Measurements from ENCODE around the gene CBFA2T3. TPM values are rescaled to one million over a fixed set of nuclear protein-coding genes. Genes with fewer than 3 reads are reported as not detected.
A peak's percentile ranks its signal among the peaks of the same experiment; 100 is the strongest.

The CBFA2T3 gene
- total RNA-seq, 2 experiments from 2014 or later: not detected

DNA sequence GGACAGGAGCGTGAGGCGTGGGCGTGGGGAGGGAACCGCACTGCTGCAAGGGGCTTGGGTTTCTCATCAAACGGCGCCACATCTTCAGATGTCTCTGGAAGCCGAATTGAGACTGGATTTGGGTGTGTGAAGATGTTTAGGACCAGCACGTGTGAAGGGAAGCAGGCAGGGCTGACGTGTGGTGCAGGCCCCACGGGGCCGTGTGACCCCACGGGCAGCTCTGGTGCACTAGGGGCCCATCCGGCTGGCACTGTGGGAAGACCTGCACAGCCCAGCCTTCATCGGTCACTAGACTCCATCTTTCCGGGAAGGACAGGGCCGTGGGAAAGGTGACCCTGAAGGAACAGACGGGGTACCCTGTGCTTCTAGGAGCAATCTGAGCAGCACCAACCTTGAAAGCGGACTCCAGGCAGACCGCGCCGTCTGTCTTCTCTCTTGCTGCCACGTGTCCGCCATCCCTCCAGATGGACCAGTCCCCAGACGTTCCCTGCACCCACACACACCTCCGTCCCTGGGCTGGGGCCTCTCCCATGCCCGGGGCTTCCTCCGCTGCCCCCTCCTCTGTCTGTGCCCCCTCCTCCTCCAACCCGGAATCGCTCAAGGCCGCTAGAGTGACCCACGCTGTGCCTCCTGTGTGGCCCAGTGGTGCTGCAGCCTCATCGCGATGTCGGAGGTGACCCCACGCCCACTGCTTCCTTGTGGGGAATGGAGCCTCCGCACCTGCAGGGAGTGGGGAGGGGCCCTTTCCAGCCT is 23.4 kb upstream of the CBFA2T3 start:
- Mint-ChIP-seq H3K9me3 (peaks cover 16% of the 10 kb centered on the region), H3K4me1 (ENCODE audit: low read depth) (peaks cover 20% of the 10 kb centered on the region), H3K27ac (peak overlapping the region; percentile 3)

DNA sequence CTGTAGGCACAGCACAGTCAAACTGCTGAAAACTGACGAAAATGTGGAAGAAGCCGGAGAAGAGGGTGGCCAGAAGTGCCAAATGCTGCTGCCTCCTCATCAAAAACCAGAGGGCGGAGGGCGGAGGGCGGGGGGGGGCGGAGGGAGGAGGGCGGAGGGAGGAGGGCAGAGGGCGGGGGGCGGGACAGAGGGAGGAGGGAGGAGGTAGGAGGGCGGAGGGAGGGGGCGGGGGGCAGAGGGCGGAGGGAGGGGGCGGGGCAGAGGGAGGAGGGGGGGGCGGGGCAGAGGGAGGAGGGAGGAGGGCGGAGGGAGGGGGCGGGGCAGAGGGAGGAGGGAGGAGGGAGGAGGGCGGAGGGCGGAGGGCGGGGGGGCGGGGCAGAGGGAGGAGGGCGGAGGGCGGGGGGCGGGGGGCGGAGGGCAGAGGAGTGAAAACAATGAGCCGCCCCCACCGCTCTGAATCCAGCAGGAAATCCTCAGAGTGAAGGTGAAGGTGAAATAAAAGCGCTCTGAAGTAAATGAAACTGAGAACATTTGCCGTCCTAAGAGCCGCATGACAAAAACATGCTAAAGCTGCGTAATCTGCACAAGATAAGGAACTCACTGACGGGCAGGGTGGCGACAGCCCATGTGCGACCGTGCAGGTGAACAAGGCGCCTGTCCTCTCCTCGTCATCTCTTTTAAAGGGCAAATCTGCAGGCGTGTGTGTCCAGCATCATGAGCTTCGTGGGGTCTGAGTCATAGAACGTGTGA is 22.6 kb upstream of the CBFA2T3 start:
- intact Hi-C loops (cut with micrococcal nuclease): no loop called here
- peak; percentile 51 for DNase-seq
- Mint-ChIP-seq H3K4me1 (ENCODE audit: low read depth) (peaks cover 23% of the 10 kb centered on the region), H3K27me3 (ENCODE audit: low read depth) (peaks cover 19% of the 10 kb centered on the region), H3K36me3 (ENCODE audit: low read depth) (peaks cover 2% of the 10 kb centered on the region), H3K27ac (peak overlapping the region; percentile 3), H3K4me3 (no peak overlapping the region), H3K9me3 (peaks cover 16% of the 10 kb centered on the region)
- CTCF ChIA-PET: no interaction called here

More for the DNA sequence above, 23.4 kb upstream of the CBFA2T3 start:
- Mint-ChIP-seq H3K4me3 (no peak overlapping the region), H3K36me3 (ENCODE audit: low read depth) (peaks cover 2% of the 10 kb centered on the region), H3K27me3 (ENCODE audit: low read depth) (peaks cover 23% of the 10 kb centered on the region)
- no peak for DNase-seq
- CTCF ChIA-PET: no interaction called here
- intact Hi-C loops (cut with micrococcal nuclease): no loop called here

DNA sequence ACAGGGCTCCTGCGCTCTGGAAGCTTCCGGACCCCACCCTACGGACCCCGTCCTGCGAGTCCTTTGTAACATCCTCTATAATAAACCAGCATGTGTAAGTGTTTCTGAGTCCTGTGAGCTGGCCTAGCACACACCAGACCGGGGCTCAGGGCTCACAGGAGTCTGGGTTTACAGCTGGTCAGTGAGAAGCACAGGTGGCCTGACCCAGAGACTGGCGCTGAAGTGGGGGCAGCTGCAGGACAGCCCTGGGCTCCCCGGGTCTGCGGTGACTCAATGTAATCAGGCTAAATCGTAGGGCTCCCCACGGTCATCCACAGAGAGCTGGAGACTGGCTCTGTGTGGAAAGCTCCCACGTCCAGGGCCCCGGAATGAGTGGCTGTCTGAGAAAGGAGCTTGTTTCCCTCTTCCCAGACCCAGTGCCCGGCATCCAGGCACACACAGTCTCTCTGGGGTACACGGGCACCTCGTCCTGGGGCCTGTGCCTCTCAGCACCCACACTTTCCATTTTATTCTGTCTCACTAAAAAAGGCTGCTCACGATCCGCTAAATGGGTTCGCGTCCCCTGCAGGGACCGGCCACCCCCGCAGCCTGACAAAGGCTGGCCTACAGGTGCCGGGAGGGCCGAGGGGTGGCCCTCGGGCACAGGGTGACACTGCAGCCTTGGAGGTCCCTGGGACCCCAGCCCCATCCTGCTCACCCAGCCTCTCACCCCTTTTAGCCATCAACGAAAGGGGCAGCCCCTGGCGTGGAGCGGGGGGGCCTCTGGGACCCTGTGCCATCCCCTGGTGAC is 18.9 kb upstream of the CBFA2T3 start:
- intact Hi-C loops (cut with micrococcal nuclease): no loop called here
- CTCF ChIA-PET: no interaction called here
- Mint-ChIP-seq H3K4me1 (ENCODE audit: low read depth) (peaks cover 16% of the 10 kb centered on the region), H3K4me3 (no peak overlapping the region), H3K27me3 (ENCODE audit: low read depth) (peaks cover 3% of the 10 kb centered on the region), H3K27ac (no peak overlapping the region), H3K9me3 (peaks cover 16% of the 10 kb centered on the region), H3K36me3 (ENCODE audit: low read depth) (peaks cover 2% of the 10 kb centered on the region)
- DNase-seq: no peak

DNA sequence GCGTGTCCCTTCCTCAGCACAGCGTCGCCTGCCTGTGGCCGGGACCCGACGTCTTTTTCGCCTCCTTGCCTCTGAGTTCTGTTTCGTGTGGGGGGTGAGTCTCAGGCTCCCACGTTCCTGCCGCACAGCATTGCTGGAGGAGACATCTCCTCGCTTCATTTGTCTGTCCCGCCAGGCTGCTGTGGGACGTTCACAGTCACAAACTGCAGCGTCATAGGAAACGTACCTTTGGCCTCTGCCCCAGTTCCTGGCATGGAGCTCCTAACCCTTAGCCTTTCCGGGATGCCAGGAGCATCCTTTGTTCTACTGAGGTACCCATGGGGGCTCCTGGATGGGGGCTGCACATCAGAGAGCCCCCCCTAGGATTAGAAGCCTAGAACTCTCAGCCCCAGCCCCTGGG is 18.2 kb upstream of the CBFA2T3 start:
- peaks cover 15% of the 10 kb centered on the region for H3K4me1 Mint-ChIP-seq (ENCODE audit: low read depth)
- intact Hi-C loops (cut with micrococcal nuclease): no loop called here
- DNase-seq: no peak
- H3K9me3 Mint-ChIP-seq: peaks cover 16% of the 10 kb centered on the region
- peaks cover 2% of the 10 kb centered on the region for H3K36me3 Mint-ChIP-seq (ENCODE audit: low read depth)
- CTCF ChIA-PET: no interaction called here
- H3K4me3 Mint-ChIP-seq: no peak overlapping the region
- peak overlapping the region; percentile 30 for H3K27ac Mint-ChIP-seq
- peaks cover 3% of the 10 kb centered on the region for H3K27me3 Mint-ChIP-seq (ENCODE audit: low read depth)

DNA sequence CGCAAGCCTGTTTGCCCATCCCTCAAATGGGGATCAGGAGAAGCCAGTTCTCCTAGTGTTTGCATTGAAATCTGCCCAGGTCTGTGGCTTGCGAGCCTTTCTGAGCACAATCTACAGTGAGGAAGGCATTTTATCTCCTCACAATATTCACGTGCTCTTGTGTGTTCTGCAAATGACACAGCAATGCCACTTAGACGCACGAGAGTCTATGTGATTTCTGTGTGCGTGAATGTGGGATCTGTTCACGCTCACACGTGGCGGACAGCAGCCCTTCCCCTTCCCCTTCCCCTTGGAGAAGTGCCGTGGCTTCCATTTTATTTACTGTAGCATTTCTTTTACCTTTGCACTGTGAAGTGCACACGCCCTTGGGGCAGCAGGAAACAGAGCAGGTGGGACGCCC is 17.7 kb upstream of the CBFA2T3 start:
- Mint-ChIP-seq H3K4me1 (ENCODE audit: low read depth) (peaks cover 11% of the 10 kb centered on the region), H3K27ac (no peak overlapping the region), H3K9me3 (peaks cover 16% of the 10 kb centered on the region), H3K36me3 (ENCODE audit: low read depth) (peaks cover 2% of the 10 kb centered on the region), H3K4me3 (no peak overlapping the region), H3K27me3 (ENCODE audit: low read depth) (no peaks in the 10 kb centered on the region)
- intact Hi-C loops (cut with micrococcal nuclease): no loop called here
- DNase-seq: no peak
- CTCF ChIA-PET: no interaction called here

DNA sequence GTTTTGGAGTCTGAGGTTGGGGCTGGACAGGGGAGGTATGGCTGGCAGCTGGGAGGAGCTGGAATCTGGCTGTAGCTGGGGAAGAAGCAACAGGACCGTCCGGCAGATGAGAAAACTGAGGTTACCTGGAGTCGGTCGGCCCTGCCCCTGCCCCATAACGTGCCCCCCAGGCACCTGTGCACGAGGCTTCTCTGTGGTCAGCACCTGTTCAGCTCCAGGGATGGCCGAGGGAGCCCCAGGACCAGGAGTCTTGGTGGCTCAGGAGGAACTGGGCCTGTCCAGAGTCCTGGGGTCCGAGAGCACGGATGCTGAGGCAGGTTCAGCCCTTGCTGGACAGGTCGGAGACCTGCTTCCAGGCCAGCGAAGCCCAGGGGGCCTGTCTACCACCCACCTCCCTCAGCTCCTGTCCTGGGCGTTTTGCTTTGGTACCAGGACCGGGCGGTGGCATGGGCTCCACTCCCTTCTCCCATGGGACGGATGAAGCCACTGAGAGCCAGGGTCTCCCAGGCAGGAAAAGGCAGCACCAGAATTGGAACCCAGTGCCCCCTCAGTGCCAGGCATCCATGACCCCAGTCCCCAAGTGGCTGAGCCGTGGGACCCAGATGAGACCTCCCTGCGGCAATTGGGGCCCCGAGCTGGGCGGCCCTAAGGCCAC is 17.1 kb upstream of the CBFA2T3 start:
- H3K9me3 Mint-ChIP-seq: peaks cover 16% of the 10 kb centered on the region
- peaks cover 2% of the 10 kb centered on the region for H3K36me3 Mint-ChIP-seq (ENCODE audit: low read depth)
- CTCF ChIA-PET: interaction anchor here (0.6 kb wide), 1 partner anchor 69 kb away, joined by 3 read pairs; no protein-coding TSS in a partner anchor
- peaks cover 8% of the 10 kb centered on the region for H3K4me1 Mint-ChIP-seq (ENCODE audit: low read depth)
- H3K4me3 Mint-ChIP-seq: no peak overlapping the region
- no peak overlapping the region for H3K27ac Mint-ChIP-seq
- intact Hi-C loops (cut with micrococcal nuclease): no loop called here
- DNase-seq: no peak
- no peaks in the 10 kb centered on the region for H3K27me3 Mint-ChIP-seq (ENCODE audit: low read depth)

DNA sequence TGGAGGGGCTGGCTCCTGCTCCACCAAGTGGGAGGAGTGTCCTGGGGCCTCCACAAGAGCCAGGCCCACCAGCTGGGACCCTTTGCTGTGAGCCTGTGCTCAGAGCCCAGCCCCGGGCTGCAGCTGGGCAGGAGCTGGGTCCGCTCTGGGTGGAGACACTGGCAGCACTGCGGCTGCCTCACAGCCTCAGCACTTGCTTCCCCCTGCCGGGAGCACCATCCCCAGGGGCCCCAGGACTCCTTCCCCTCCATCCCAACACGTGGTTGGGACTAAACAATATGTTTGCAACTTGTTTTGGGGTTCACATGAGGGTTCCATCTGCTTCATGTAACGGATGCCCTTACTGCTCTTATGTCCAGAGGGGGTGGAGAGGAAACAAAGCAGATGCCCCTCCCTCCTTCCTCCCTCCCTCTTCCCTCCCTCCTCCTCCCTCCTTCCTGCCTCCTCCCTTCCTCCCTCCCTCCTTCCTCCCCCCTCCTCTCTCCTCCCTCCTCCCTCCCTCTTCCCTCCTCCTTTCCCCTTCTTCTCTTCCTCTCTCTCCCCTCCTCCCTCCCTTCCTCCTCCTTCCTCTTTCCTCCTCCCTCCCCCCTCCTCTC is 16.3 kb upstream of the CBFA2T3 start:
- no peak overlapping the region for H3K4me3 Mint-ChIP-seq
- DNase-seq: no peak
- intact Hi-C loops (cut with micrococcal nuclease): no loop called here
- H3K4me1 Mint-ChIP-seq (ENCODE audit: low read depth): peaks cover 6% of the 10 kb centered on the region
- H3K9me3 Mint-ChIP-seq: peaks cover 12% of the 10 kb centered on the region
- CTCF ChIA-PET: no interaction called here
- H3K27me3 Mint-ChIP-seq (ENCODE audit: low read depth): no peaks in the 10 kb centered on the region
- peaks cover 2% of the 10 kb centered on the region for H3K36me3 Mint-ChIP-seq (ENCODE audit: low read depth)
- no peak overlapping the region for H3K27ac Mint-ChIP-seq

DNA sequence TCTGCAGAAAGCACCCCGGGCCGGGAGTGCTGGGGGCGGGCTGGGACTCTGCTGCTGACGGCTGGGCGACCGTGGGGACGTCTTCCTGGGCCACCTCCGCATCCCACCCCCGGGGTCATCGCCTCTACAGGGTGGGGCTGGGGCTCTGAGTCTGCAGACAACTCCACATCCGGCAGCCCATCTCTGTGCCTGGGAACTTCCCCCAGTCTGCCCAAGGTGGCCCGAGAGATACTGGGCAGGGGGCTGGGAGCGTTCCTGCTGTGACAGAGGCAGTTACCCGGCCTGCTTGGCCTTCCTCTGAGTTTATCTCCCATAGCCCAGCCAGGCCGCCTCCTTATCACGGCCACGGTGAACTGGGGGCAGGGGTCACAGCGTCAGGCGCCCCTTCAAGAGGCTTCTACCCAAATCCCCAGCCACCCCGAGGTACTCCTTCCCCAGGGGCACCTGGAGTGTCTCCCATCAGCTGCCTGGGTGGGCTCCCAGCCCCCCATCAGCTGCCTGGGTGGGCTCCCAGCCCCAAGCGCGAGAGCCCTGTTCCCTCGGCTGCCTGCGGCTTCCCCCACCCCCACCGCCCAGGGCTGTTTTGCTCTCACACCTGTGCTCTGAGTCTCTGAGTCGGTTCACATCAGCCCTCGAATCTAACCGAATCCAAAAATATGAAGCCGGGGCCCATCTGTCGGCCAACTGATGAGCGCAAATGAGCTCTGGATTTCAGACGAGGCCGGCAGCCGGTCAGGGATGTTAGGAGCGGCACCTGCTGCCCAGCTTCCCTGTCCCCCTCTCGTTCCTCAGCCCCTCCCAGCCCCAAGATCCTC is 15.6 kb upstream of the CBFA2T3 start:
- Mint-ChIP-seq H3K9me3 (peaks cover 5% of the 10 kb centered on the region), H3K4me3 (no peak overlapping the region), H3K27me3 (ENCODE audit: low read depth) (no peaks in the 10 kb centered on the region), H3K27ac (no peak overlapping the region), H3K4me1 (ENCODE audit: low read depth) (peaks cover 6% of the 10 kb centered on the region), H3K36me3 (ENCODE audit: low read depth) (peaks cover 1% of the 10 kb centered on the region)
- intact Hi-C loops (cut with micrococcal nuclease): no loop called here
- CTCF ChIA-PET: no interaction called here
- DNase-seq: no peak

DNA sequence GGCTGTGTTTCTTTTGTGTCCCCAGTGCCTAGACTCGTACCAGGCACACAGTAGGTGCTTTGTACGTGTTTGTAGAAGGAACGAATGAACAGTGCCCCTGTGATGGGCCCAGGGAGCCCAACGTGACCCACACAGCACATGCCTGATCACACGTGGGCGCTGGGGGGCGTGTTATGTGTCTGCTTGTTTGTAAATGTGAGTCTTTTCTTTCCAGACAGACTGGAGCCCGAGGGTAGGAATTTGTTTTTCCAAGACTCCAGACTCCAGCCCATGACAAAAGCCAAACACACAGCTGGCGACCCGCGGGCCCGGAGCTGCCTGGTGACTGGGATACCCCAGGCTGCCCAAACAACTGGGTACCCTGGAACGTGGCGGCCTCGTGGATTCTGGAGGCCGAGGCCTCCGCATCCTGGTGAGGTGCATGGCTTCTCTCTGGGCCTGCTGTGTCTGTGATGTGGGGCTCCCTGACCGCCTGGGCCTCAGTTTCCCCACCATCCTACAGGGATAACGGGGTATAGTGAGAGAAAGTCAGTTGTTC is 14.9 kb upstream of the CBFA2T3 start:
- H3K27ac Mint-ChIP-seq: no peak overlapping the region
- H3K4me1 Mint-ChIP-seq (ENCODE audit: low read depth): peaks cover 6% of the 10 kb centered on the region
- H3K4me3 Mint-ChIP-seq: no peak overlapping the region
- no peaks in the 10 kb centered on the region for H3K36me3 Mint-ChIP-seq (ENCODE audit: low read depth)
- no peaks in the 10 kb centered on the region for H3K27me3 Mint-ChIP-seq (ENCODE audit: low read depth)
- CTCF ChIA-PET: no interaction called here
- intact Hi-C loops (cut with micrococcal nuclease): no loop called here
- DNase-seq: no peak
- no peaks in the 10 kb centered on the region for H3K9me3 Mint-ChIP-seq

DNA sequence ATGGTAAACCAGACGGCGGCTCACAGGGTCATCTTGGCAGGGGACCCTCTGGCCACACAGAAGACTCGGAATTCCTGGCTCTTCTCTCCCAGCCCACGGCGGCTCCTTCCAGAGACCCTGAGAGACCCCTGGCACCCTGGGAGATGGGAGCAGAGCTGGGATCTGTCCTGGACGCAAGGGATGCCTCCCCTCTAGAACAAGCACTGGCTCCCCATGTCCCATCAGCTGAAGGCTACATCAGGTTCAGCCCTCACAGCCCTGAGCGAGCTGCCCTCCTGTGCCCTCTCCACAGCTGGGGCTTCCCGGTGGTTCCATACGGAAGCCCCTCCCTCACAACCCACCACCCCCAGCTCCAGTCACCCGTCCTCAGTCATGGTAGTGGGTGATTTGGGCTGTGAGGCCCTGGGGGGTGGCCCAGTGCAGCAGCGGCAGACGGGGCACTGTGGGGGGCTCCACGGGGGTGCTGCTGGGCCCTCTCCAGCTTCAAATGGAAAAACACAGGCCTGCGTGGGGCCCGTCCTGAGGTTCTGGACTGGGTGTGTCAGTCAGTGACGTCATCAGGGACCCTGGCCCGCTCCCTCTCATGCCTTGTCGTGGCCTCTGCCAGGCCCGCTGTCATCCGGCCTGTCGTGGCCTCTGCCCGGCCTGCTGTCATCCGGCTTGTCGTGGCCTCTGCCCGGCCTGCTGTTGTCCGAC is 13.0 kb upstream of the CBFA2T3 start:
- no peaks in the 10 kb centered on the region for H3K36me3 Mint-ChIP-seq (ENCODE audit: low read depth)
- no peaks in the 10 kb centered on the region for H3K9me3 Mint-ChIP-seq
- DNase-seq: no peak
- intact Hi-C loops (cut with micrococcal nuclease): no loop called here
- H3K27ac Mint-ChIP-seq: no peak overlapping the region
- CTCF ChIA-PET: no interaction called here
- H3K4me3 Mint-ChIP-seq: no peak overlapping the region
- peaks cover 4% of the 10 kb centered on the region for H3K4me1 Mint-ChIP-seq (ENCODE audit: low read depth)
- H3K27me3 Mint-ChIP-seq (ENCODE audit: low read depth): no peaks in the 10 kb centered on the region
